Inflammatory macrophage treated with lipopolysaccharide for 1 hour (primary cell): ENCODE data around the gene AHNAK2.
"Not testable (repeated sequence)": the region's sequence is repeated elsewhere in the genome, so short reads cannot be mapped to it uniquely, and the experiment has no call there.

Source experiments
- DNase-seq, 2 donors: peaks; one replicate each; pipeline ENCODE4 v3.0.0-alpha.2; 2020 to 2022

The AHNAK2 gene

GRCh38 chr14:104971447-104972240 is 6.5 kb downstream of the AHNAK2 start:
- no peak for DNase-seq

GRCh38 chr14:104970231-104971068 is 7.7 kb downstream of the AHNAK2 start:
- peak in 1 of 2 donors; percentile 29 for DNase-seq

- no peak for DNase-seq
These were observed 8.4 kb downstream of the AHNAK2 start for GRCh38 chr14:104969741-104970230.

- no peak for DNase-seq
These were observed 9.4 kb downstream of the AHNAK2 start for GRCh38 chr14:104968541-104969401.

- no peak for DNase-seq
These were observed 10.0 kb downstream of the AHNAK2 start for GRCh38 chr14:104968153-104968527.

GRCh38 chr14:104967386-104968152 is 10.6 kb downstream of the AHNAK2 start:
- DNase-seq: peak in 1 of 2 donors; percentile 28

GRCh38 chr14:104966981-104967385 is 11.2 kb downstream of the AHNAK2 start:
- no peak for DNase-seq

GRCh38 chr14:104966261-104966865 is 11.8 kb downstream of the AHNAK2 start:
- DNase-seq: no peak

GRCh38 chr14:104965561-104966231 is 12.5 kb downstream of the AHNAK2 start:
- DNase-seq: no peak

- no peak for DNase-seq
These were observed 13.6 kb downstream of the AHNAK2 start for GRCh38 chr14:104964546-104964945.

- DNase-seq: no peak
These were observed 20.7 kb downstream of the AHNAK2 start for GRCh38 chr14:104957146-104958113.

GRCh38 chr14:104956290-104956890 is 21.8 kb downstream of the AHNAK2 start:
- DNase-seq: no peak

- DNase-seq: no peak
These were observed 22.8 kb downstream of the AHNAK2 start for GRCh38 chr14:104955396-104955770.

GRCh38 chr14:104954746-104955395 is 23.3 kb downstream of the AHNAK2 start:
- no peak for DNase-seq

GRCh38 chr14:104953896-104954656 is 24.1 kb downstream of the AHNAK2 start:
- no peak for DNase-seq

- no peak for DNase-seq
These were observed 25.1 kb downstream of the AHNAK2 start for GRCh38 chr14:104953097-104953496.

- DNase-seq: not testable (repeated sequence)
These were observed 26.1 kb downstream of the AHNAK2 start for GRCh38 chr14:104951863-104952657.
